SK-N-SH treated with all-trans-retinoic acid at 6 μM for 48 hours (cell line): Measurements from ENCODE around the gene HIVEP3.

Experiments used
- ATAC-seq: fragments of 200-7000 bp; cut with Tn5 transposase; 3 replicates; pipeline ENCODE4 v1.9.1; 2020; ENCODE audit warnings: mild to moderate bottlenecking, moderate library complexity
- BACH2 ChIP-seq: fragments of 250-450 bp; sonication (Bioruptor Pico); IDR thresholded peaks from 2 replicates; pipeline ENCODE4 v1.9.0; 2021; ENCODE audit warnings: mild to moderate bottlenecking, borderline replicate concordance
- CREB5 ChIP-seq: fragments of 250-450 bp; sonication (Bioruptor Pico); IDR thresholded peaks from 2 replicates; pipeline ENCODE4 v1.5.1; 2020; ENCODE audit warnings: low read depth, mild to moderate bottlenecking, moderate library complexity
- CSDC2 ChIP-seq: fragments of 250-450 bp; sonication (Bioruptor Pico); IDR thresholded peaks from 2 replicates; pipeline ENCODE4 v1.5.0; 2020; ENCODE audit warnings: mild to moderate bottlenecking, moderate library complexity
- ESRRG ChIP-seq: fragments of 250-450 bp; sonication (Bioruptor Pico); IDR thresholded peaks from 2 replicates; pipeline ENCODE4 v1.6.1; 2021; ENCODE audit warnings: mild to moderate bottlenecking
- GLIS3 ChIP-seq: fragments of 250-450 bp; sonication (Bioruptor Pico); IDR thresholded peaks from 2 replicates; pipeline ENCODE4 v1.5.0; 2020; ENCODE audit warnings: mild to moderate bottlenecking, moderate library complexity
- ISL1 ChIP-seq: fragments of 250-450 bp; sonication (Bioruptor Pico); IDR thresholded peaks from 2 replicates; pipeline ENCODE4 v2.1.2; 2022; ENCODE audit warnings: mild to moderate bottlenecking, moderate library complexity
- OSR1 ChIP-seq: fragments of 250-450 bp; sonication (Bioruptor Pico); IDR thresholded peaks from 2 replicates; pipeline ENCODE4 v1.8.0; 2022; ENCODE audit warnings: moderate library complexity, mild to moderate bottlenecking, inconsistent platforms
- RARB ChIP-seq: fragments of 250-450 bp; sonication (Bioruptor Pico); IDR thresholded peaks from 2 replicates; pipeline ENCODE4 v1.8.0; 2021; ENCODE audit warnings: mild to moderate bottlenecking, moderate library complexity
- TCF4 ChIP-seq: fragments of 250-450 bp; sonication (Bioruptor Pico); IDR thresholded peaks from 2 replicates; pipeline ENCODE4 v1.8.0; 2021; ENCODE audit warnings: mild to moderate bottlenecking, moderate library complexity, borderline replicate concordance
- TSHZ2 ChIP-seq: fragments of 250-450 bp; sonication (Bioruptor Pico); IDR thresholded peaks from 2 replicates; pipeline ENCODE4 v1.5.0; 2020; ENCODE audit warnings: mild to moderate bottlenecking, moderate library complexity
- ZC3H10 ChIP-seq: fragments of 250-450 bp; sonication (Bioruptor Pico); IDR thresholded peaks from 2 replicates; pipeline ENCODE4 v1.5.1; 2021; ENCODE audit warnings: mild to moderate bottlenecking, moderate library complexity
- ZFP30 ChIP-seq: fragments of 450-650 bp; formaldehyde crosslinking; IDR thresholded peaks from 2 replicates; pipeline ENCODE4 v1.5.0; 2022; ENCODE audit warnings: mild to moderate bottlenecking, moderate library complexity
- ZNF565 ChIP-seq: fragments of 450-650 bp; formaldehyde crosslinking; conservative IDR thresholded peaks from 2 replicates; pipeline ENCODE4 v1.5.0; 2020; ENCODE audit warnings: low read depth, mild to moderate bottlenecking, moderate library complexity
- ZNF70 ChIP-seq: fragments of 450-650 bp; formaldehyde crosslinking; IDR thresholded peaks from 2 replicates; pipeline ENCODE4 v1.5.0; 2020; ENCODE audit warnings: mild to moderate bottlenecking, moderate library complexity
- ZNF8 ChIP-seq: fragments of 450-650 bp; formaldehyde crosslinking; IDR thresholded peaks from 2 replicates; pipeline ENCODE4 v1.5.0; 2020; ENCODE audit warnings: mild to moderate bottlenecking, moderate library complexity
- TF ChIP-seq, protein P1 (sequence below): fragments of 250-450 bp; sonication (Bioruptor Pico); IDR thresholded peaks from 2 replicates; pipeline ENCODE4 v1.8.0; 2020; ENCODE audit warnings: mild to moderate bottlenecking, moderate library complexity, borderline replicate concordance
- TF ChIP-seq, protein P2 (sequence below): fragments of 250-450 bp; sonication (Bioruptor Pico); IDR thresholded peaks from 2 replicates; pipeline ENCODE4 v1.8.0; 2021; ENCODE audit warnings: low read depth, mild to moderate bottlenecking, moderate library complexity, borderline replicate concordance
- TF ChIP-seq, protein P3 (sequence below): fragments of 250-450 bp; sonication (Bioruptor Pico); IDR thresholded peaks from 2 replicates; pipeline ENCODE4 v1.5.1; 2021; ENCODE audit warnings: mild to moderate bottlenecking, moderate library complexity

Gene HIVEP3

DNA sequence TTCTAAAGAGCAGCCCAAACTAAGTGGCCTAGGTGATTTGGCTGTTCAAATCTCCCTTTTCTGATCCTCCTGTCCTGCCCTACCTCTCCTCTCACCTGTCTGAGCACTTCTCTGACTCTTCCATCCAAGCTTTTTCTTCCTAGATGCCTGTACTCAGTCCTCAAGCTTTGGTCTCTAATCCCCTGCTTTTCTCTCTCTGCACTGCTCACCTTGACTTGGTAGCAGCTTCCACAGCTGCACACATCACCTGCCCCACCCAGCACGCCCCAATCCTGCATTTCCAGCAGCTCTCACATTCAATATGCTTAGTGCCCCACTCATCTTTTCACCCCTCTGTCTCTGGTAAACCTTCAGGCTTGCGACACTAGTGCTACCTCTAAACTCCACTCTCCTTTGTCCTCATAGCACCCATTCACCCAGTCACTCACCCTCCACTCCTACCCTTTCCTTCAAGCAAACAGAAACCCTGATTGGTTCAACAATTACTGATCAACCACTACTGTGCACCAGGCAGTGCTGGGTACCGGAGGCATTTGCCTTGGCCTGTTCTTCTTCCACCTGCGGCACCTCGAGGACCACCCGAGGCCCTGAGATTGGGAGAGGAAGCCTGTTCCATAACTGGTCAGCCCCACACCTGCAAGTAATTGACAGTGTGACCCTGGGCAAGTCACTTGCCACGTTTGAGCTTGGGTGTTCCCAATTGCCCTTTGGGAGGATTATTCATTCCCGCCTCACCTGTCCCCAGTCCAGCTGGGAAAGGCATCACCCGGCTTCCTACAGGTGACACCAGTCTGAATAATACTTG lies 298.2 kb downstream of the HIVEP3 start:
- no peak for TF ChIP-seq ESRRG (CRISPR knock-in tag)
- TF ChIP-seq, protein P1, sequence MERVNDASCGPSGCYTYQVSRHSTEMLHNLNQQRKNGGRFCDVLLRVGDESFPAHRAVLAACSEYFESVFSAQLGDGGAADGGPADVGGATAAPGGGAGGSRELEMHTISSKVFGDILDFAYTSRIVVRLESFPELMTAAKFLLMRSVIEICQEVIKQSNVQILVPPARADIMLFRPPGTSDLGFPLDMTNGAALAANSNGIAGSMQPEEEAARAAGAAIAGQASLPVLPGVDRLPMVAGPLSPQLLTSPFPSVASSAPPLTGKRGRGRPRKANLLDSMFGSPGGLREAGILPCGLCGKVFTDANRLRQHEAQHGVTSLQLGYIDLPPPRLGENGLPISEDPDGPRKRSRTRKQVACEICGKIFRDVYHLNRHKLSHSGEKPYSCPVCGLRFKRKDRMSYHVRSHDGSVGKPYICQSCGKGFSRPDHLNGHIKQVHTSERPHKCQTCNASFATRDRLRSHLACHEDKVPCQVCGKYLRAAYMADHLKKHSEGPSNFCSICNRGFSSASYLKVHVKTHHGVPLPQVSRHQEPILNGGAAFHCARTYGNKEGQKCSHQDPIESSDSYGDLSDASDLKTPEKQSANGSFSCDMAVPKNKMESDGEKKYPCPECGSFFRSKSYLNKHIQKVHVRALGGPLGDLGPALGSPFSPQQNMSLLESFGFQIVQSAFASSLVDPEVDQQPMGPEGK (CRISPR knock-in tag): no peak
- no peak for ATAC-seq

DNA sequence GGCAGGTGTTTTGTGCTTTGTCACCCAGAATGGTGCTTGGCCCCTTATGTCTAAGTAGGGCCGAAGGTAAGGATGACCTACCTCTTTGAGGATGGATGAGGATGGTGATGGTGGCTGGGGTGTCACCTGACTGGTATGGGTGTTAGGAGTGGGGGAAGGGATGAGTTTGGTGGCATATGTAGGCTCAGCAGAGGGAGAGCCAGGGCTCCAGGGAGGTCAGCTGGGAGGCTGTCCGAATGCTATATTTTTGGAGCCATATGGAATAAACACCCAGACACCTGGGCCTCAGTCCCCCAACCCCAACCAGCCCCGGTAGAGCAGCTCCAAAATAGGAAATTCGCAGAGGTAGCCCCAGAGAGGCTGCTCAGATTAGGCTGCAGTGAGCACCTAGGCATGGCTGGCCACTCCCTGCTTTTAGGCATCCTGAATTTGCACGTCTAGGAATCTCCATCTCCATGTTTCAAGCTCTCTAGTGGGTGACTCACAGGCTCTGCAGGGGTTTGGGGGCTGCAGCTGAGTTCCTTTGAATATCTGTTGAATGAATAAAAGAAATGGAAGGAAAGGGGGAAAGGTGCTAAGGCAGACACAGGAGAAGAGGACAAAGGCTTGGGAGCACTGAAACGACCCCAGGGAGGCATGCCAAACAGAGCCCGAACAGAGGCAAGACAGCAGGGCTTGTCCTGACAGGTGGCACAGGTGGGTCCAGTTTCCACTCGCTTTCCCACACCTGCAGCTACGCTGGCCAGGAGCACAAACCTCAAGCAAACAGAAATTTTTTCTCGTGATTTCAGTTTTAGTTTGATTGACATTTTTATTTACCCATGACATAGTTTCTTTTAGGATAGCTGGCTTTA lies 299.0 kb downstream of the HIVEP3 start:
- TF ChIP-seq CSDC2 (CRISPR knock-in tag): no peak
- TF ChIP-seq TSHZ2: no peak
- TF ChIP-seq ZNF8 (CRISPR knock-in tag): no peak
- no peak for TF ChIP-seq CREB5 (CRISPR knock-in tag)
- ATAC-seq: no peak

DNA sequence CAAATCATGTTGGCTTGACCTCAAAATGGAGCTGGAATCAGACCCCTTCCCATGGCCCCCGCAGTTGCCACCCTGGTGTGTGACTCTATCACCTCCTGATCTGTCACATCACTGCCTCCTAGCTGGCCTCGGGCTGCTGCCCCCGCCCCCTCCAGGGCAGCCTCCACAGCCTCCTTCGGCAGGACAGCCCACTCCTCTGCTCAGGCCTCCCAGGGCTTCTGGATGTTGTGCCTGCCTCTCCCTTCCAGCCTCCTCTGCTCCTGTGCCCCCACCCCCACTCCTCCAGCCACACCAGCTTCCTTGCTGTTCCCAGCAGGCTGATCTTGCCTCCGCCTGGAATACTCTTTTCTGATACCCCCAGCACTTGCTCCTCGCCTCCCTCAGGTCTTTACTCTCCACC lies 299.9 kb downstream of the HIVEP3 start:
- no peak for TF ChIP-seq CSDC2 (CRISPR knock-in tag)
- TF ChIP-seq, protein P2, sequence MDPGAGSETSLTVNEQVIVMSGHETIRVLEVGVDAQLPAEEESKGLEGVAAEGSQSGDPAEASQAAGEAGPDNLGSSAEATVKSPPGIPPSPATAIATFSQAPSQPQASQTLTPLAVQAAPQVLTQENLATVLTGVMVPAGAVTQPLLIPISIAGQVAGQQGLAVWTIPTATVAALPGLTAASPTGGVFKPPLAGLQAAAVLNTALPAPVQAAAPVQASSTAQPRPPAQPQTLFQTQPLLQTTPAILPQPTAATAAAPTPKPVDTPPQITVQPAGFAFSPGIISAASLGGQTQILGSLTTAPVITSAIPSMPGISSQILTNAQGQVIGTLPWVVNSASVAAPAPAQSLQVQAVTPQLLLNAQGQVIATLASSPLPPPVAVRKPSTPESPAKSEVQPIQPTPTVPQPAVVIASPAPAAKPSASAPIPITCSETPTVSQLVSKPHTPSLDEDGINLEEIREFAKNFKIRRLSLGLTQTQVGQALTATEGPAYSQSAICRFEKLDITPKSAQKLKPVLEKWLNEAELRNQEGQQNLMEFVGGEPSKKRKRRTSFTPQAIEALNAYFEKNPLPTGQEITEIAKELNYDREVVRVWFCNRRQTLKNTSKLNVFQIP (CRISPR knock-in tag): no peak
- no peak for TF ChIP-seq ZC3H10 (CRISPR knock-in tag)
- TF ChIP-seq ZFP30 (CRISPR knock-in tag): no peak
- no peak for TF ChIP-seq BACH2 (CRISPR knock-in tag)
- TF ChIP-seq RARB (CRISPR knock-in tag): no peak
- TF ChIP-seq ZNF8 (CRISPR knock-in tag): no peak
- TF ChIP-seq GLIS3 (CRISPR knock-in tag): no peak
- TF ChIP-seq, protein P3, sequence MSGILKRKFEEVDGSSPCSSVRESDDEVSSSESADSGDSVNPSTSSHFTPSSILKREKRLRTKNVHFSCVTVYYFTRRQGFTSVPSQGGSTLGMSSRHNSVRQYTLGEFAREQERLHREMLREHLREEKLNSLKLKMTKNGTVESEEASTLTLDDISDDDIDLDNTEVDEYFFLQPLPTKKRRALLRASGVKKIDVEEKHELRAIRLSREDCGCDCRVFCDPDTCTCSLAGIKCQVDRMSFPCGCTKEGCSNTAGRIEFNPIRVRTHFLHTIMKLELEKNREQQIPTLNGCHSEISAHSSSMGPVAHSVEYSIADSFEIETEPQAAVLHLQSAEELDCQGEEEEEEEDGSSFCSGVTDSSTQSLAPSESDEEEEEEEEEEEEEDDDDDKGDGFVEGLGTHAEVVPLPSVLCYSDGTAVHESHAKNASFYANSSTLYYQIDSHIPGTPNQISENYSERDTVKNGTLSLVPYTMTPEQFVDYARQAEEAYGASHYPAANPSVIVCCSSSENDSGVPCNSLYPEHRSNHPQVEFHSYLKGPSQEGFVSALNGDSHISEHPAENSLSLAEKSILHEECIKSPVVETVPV (CRISPR knock-in tag): no peak
- no peak for TF ChIP-seq OSR1 (CRISPR knock-in tag)
- no peak for TF ChIP-seq TCF4 (CRISPR knock-in tag)
- TF ChIP-seq ZNF70 (CRISPR knock-in tag): no peak
- no peak for TF ChIP-seq CREB5 (CRISPR knock-in tag)
- TF ChIP-seq ISL1 (CRISPR knock-in tag): no peak
- TF ChIP-seq TSHZ2: no peak
- no peak for TF ChIP-seq ZNF565 (CRISPR knock-in tag)
- ATAC-seq: no peak
